Parathyroid adenoma (tissue), 2 donors: ENCODE data around the gene SFR1.

Experiments used
- H2AFZ ChIP-seq: fragments of 300-600 bp; sonication (generic); one replicate; pipeline ENCODE4 v1.7.0; 2017; ENCODE audit warnings: antibody characterized with exemption, mild to moderate bottlenecking
- H3K27ac ChIP-seq: fragments of 300-600 bp; sonication (generic); one replicate; pipeline ENCODE4 v1.7.0; 2017
- H3K27me3 ChIP-seq: fragments of 300-600 bp; sonication (generic); one replicate; pipeline ENCODE4 v1.7.0; 2017; ENCODE audit warnings: low read length; ENCODE audit not compliant: control insufficient read depth, insufficient read depth
- H3K36me3 ChIP-seq: fragments of 300-600 bp; sonication (generic); one replicate; pipeline ENCODE4 v1.7.0; 2017; ENCODE audit warnings: low read length; ENCODE audit not compliant: control insufficient read depth, insufficient read depth
- H3K4me1 ChIP-seq: fragments of 300-600 bp; sonication (generic); one replicate; pipeline ENCODE4 v1.7.0; 2017; ENCODE audit warnings: control low read depth
- H3K4me2 ChIP-seq: fragments of 300-600 bp; sonication (generic); one replicate; pipeline ENCODE4 v1.7.0; 2017; ENCODE audit warnings: low read length
- H3K4me3 ChIP-seq: fragments of 300-600 bp; sonication (generic); one replicate; pipeline ENCODE4 v1.7.0; 2017; ENCODE audit warnings: low read depth, low read length
- H3K79me2 ChIP-seq: fragments of 300-600 bp; sonication (generic); one replicate; pipeline ENCODE4 v1.7.0; 2017; ENCODE audit warnings: control low read depth
- H3K9ac ChIP-seq: fragments of 300-600 bp; sonication (generic); one replicate; pipeline ENCODE4 v1.7.0; 2017; ENCODE audit warnings: mild to moderate bottlenecking
- H3K9me3 ChIP-seq: fragments of 300-600 bp; sonication (generic); one replicate; pipeline ENCODE4 v1.7.0; 2017; ENCODE audit warnings: low read length; ENCODE audit not compliant: control insufficient read depth
- CTCF ChIP-seq: fragments of 300-600 bp; sonication (generic); IDR thresholded peaks from one replicate; pipeline ENCODE4 v1.7.0; 2017; ENCODE audit warnings: antibody characterized with exemption, mild to moderate bottlenecking
- donor health status: primary hyperparathyroidism.

The SFR1 gene

GRCh38 chr10:104101902-104102301, 20.1 kb upstream of the SFR1 start:
- H2AFZ ChIP-seq, result no peak overlapping the region
- no peaks in the 10 kb centered on the region for H3K27me3 ChIP-seq
- H3K27ac ChIP-seq, result no peak overlapping the region
- H3K79me2 ChIP-seq, result no peaks in the 10 kb centered on the region
- no peaks in the 10 kb centered on the region for H3K9me3 ChIP-seq
- no peak for TF ChIP-seq CTCF
- H3K4me3 ChIP-seq, result no peak overlapping the region
- no peak overlapping the region for H3K4me2 ChIP-seq
- no peak overlapping the region for H3K9ac ChIP-seq
- no peaks in the 10 kb centered on the region for H3K4me1 ChIP-seq
- H3K36me3 ChIP-seq, result no peaks in the 10 kb centered on the region

- no peaks in the 10 kb centered on the region for H3K27me3 ChIP-seq
- no peak overlapping the region for H2AFZ ChIP-seq
- H3K4me1 ChIP-seq, result no peaks in the 10 kb centered on the region
- no peak for TF ChIP-seq CTCF
- H3K27ac ChIP-seq, result no peak overlapping the region
- no peaks in the 10 kb centered on the region for H3K9me3 ChIP-seq
- H3K4me3 ChIP-seq, result no peak overlapping the region
- H3K9ac ChIP-seq, result no peak overlapping the region
- no peaks in the 10 kb centered on the region for H3K79me2 ChIP-seq
- H3K36me3 ChIP-seq, result no peaks in the 10 kb centered on the region
- no peak overlapping the region for H3K4me2 ChIP-seq
These were observed 18.0 kb upstream of the SFR1 start for GRCh38 chr10:104103956-104104355.

- Histone ChIP-seq H3K4me1 (no peaks in the 10 kb centered on the region), H3K9ac (no peak overlapping the region), H2AFZ (no peak overlapping the region), H3K27ac (no peak overlapping the region), H3K4me2 (no peak overlapping the region), H3K79me2 (no peaks in the 10 kb centered on the region), H3K36me3 (no peaks in the 10 kb centered on the region), H3K27me3 (no peaks in the 10 kb centered on the region), H3K9me3 (no peaks in the 10 kb centered on the region), H3K4me3 (no peak overlapping the region)
- TF ChIP-seq CTCF, result no peak
These were observed 17.6 kb upstream of the SFR1 start for GRCh38 chr10:104104418-104104817.

GRCh38 chr10:104104926-104105325, 17.0 kb upstream of the SFR1 start:
- Histone ChIP-seq H3K9ac (no peak overlapping the region), H3K79me2 (no peaks in the 10 kb centered on the region), H3K36me3 (no peaks in the 10 kb centered on the region), H3K4me2 (no peak overlapping the region), H3K9me3 (no peaks in the 10 kb centered on the region), H3K27me3 (no peaks in the 10 kb centered on the region), H2AFZ (no peak overlapping the region), H3K27ac (no peak overlapping the region), H3K4me3 (no peak overlapping the region), H3K4me1 (no peaks in the 10 kb centered on the region)
- TF ChIP-seq CTCF, result no peak

- Histone ChIP-seq H3K27ac (no peak overlapping the region), H3K27me3 (no peaks in the 10 kb centered on the region), H2AFZ (no peak overlapping the region), H3K4me1 (no peaks in the 10 kb centered on the region), H3K9me3 (no peaks in the 10 kb centered on the region), H3K36me3 (no peaks in the 10 kb centered on the region), H3K9ac (no peak overlapping the region), H3K4me3 (no peak overlapping the region), H3K4me2 (no peak overlapping the region), H3K79me2 (no peaks in the 10 kb centered on the region)
- no peak for TF ChIP-seq CTCF
These were observed 11.9 kb upstream of the SFR1 start for GRCh38 chr10:104109908-104110662.
